Limb (tissue), 2 donors: ENCODE measurements around the gene PROB1.

Source experiments
- DNase-seq, 2 donors: peaks; one replicate each; pipeline ENCODE4 v3.0.0-alpha.2; 2016; ENCODE audit errors: extremely low spot score in 2 of 2

PROB1 gene, protein sequence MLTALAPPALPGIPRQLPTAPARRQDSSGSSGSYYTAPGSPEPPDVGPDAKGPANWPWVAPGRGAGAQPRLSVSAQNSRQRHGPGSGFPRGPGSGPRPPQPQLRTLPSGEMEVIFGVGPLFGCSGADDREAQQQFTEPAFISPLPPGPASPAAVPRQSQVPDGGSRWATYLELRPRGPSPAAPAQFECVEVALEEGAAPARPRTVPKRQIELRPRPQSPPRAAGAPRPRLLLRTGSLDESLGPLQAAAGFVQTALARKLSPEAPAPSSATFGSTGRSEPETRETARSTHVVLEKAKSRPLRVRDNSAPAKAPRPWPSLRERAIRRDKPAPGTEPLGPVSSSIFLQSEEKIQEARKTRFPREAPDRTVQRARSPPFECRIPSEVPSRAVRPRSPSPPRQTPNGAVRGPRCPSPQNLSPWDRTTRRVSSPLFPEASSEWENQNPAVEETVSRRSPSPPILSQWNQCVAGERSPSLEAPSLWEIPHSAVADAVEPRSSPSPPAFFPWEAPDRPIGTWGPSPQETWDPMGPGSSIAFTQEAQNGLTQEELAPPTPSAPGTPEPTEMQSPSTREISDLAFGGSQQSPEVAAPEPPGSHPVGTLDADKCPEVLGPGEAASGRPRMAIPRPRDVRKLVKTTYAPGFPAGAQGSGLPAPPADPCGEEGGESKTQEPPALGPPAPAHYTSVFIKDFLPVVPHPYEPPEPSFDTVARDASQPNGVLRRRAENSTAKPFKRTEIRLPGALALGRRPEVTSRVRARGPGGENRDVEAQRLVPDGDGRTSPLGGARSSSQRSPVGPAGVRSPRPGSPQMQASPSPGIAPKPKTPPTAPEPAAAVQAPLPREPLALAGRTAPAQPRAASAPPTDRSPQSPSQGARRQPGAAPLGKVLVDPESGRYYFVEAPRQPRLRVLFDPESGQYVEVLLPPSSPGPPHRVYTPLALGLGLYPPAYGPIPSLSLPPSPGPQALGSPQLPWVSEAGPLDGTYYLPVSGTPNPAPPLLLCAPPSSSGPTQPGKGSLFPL

DNA sequence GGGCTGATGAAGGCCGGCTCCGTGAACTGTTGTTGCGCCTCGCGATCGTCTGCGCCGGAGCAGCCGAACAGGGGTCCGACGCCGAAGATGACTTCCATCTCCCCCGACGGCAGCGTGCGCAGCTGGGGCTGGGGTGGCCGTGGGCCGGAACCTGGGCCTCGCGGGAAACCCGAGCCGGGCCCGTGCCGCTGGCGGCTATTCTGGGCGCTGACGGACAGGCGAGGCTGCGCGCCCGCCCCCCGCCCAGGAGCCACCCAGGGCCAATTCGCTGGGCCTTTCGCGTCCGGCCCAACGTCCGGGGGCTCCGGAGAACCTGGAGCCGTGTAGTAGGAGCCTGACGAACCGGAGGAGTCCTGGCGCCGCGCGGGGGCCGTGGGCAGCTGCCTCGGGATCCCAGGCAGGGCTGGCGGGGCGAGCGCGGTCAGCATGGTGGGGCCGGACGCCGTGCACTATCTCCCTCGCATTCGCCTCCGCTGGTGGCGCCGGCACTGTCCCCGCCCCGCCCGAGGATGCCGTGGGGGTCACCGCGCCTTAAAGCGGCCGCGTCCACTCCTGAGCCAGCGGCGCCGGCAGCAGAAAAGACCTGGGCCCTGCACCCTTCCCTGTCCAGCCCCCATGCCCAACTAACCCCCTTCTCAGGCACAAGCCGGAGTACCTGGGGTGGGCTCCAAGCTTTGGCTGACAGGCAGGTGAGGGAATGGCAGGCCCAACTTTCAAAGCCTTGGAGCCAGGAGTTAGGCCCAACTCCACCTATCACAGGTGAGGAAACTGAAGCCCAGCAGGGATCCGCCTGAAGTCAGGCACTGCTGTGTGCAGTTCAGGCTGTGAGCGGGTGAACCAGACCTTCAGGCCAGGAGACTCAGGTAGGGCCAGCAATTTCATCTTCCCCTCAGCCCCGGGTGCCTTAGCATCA, at the start of gene PROB1:
Gene PROB1, minus strand, starts transcription at position 451 of the 913 bp plus-strand sequence. Its CDS starts 23 bp downstream, at position 428.
- DNase-seq = peak in 1 of 2 donors; percentile 63

DNA sequence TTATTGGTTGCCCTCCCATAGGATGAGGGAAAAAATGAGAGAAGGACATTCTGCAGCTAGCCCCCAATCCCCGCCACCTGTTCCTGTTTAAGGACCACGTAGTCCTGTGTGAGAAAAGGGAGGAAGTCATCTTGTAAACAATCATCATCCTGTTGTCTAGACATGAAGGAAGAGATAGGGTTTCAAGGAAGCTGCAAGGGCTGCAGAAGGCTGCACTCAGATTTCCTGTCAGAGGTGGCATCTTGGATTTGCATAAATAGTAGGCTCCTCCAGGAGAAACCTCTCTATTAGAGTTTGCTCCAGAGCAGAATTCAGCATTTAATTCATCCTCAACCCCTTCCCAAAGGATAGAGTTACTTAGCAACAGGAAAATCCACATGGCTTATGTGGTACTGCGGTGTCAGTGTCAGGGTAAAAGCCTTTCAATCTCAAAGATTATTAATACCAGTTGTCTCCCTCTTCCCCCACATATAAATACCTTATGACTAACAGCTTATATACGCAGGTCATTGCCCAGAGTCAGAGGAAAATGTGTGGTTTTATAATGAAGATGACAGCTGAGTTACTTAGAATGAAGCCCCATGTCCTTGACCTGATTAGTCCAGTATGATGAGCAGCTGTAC, 49.0 kb upstream of the PROB1 start:
- no peak for DNase-seq

DNA sequence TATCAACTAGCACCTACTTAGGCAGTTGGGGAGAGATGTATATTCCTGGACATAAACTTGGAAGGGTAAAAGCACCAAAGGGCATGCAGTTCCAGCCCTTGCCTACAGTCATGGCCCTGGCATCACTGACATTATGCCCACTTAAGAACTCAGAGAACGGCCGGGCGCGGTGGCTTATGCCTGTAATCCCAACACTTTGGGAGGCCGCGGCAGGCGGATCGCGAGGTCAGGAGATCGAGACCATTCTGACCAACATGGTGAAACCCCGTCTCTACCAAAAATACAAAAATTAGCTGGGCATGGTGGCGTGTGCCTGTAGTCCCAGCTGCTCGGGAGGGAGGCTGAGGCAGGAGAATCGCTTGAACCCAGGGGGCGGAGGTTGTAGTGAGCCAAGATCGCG, 45.5 kb upstream of the PROB1 start:
- peak in 1 of 2 donors; percentile 6 for DNase-seq

DNA sequence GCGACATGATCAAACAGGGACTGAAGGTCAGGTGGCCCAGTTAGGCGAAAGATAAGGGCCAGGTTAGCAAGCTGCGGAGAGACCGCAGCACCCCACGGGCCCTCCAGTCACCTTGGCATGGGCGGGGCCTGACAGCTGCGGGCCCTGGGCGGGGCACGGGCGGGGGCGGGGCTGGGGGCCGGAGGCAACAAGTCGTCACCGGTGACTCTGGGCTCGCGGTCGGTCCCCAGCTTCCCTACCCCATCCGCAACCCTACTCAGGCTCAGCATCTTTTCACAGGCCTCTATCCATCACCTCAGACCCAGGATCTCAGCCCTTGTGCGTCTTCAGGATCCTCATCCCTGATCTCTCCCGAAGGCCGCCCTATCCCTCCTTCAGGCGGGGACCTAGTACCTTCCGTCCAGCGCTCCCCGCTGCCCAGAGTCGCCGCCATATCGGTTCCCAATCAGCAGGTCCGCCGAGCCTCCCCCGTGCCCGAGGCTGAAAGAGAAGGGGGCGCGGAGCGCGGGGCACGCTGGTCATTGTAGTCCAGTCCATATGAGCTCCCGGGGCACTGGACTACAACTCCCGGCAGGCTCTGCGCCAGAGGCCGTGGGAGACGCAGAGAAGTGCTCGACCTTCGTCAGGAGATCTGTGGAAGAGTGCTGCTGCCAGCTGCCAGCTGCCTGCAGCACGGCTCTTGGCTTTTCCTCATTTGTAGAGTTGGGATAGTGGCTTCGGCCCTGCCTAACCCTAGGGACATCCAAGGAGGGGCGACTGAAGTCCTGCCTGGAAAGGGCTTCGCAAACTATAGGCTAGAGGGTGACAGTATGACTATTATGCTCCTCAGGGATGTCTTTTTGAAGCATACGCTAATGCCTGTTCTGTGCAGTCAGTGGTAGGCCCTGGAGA, 44.4 kb upstream of the PROB1 start, which contains the start of gene DNAJC18:
Gene DNAJC18, minus strand, starts transcription at position 513 of the 891 bp plus-strand sequence. Its CDS starts 80 bp downstream, at position 433.
- DNase-seq = peak; percentile 92 to 98

DNA sequence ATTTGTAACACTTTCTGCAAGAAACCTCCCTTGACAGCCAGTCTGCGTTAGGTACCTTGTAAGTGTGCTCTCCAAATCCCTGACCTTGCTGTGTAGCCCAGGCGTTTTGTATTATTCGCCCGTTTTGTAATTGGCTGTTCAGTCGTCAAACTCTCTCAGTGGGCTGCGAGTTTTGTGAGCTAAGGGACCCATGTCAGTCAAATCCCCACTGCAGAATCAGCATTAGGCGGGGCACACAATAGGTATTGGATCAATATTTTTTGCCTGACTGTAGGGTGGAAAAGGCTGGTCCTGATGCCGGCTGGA, 43.8 kb upstream of the PROB1 start:
- DNase-seq = no peak

DNA sequence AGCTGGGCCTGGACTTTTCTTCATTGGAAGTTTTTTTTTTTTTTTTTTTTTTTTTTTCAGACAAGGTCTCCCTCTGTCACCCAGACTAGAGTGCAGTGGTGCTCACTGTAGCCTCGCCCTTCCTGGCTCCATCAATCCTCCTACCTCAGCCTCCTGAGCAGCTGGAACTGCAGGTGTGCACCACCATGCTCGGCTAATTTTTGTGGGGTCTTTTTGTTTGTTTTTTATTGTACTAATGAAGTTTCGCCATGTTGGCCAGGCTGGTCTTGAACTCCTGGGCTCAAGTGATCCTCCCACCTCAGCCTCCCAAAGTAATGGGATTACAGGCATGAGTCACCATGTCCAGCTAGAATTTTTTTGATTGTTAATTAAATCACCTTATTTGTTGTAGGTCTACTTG, 40.8 kb upstream of the PROB1 start:
- no peak for DNase-seq

DNA sequence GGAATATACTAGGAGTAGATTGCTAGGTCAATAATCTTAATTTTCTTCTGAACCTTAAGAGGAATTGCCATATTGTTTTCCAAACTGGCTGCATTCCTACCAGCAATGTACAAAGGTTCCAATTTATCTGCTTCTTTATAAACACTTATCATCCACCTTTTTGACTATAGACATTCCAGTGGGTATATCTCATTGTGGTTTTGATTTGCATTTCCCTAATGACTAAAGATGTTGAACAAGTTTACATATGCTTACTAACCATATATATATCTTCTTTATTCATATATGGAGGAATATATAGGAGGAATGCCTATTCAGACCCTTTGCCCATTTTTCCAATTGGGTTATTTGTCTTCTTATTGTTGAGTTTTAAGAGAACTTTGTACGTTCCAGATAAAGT, 36.8 kb upstream of the PROB1 start:
- DNase-seq = no peak

DNA sequence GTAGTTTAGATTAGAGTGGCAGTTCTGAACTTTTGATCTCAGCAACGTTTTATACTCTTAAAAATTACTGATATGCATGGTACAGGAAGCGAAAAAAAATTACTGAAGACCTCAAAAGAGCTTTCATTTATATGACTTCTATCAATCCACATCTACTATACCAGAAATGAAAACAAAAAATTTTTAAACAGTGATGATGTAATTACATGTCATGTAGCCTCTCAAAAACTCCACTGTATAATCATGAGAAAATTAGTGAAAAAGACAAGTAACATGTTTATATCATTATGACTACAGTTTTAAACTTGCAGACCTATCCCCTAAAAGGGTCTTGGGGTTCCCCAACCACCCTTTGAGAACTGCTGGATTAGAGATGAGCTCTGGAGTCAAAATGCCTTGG, 35.1 kb upstream of the PROB1 start:
- DNase-seq = no peak

DNA sequence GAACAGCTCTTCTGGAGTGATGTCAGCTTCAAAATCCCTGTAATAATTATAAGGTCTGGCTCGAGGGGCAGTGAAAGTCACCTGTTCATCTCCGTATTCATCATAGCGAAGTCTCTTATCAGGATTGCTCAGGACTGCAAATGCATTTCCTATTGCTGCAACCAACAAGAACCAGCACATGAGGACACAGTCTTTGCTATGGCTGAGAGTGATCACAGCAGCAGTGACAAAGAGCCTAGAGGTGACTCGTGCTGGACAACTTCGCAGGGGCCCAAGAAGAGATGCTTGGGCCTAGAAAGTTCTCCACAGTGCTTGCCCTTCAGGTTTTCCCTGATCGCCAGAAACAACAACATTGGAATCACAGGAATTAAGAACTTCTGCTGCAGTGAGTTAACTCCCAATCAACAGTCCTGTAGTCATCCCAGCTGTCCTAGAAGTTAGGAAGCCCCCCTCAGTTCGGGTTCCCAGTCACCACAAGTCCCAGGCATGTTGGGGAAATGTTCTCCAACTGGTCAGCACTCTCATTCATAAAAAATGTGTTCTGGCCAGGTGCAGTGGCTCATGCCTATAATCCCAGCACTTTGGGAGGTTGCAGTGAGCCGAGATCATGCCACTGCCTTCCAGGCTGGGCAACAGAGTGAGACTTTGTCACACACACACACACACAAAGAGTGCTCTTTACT, 31.4 kb upstream of the PROB1 start:
- DNase-seq = no peak

DNA sequence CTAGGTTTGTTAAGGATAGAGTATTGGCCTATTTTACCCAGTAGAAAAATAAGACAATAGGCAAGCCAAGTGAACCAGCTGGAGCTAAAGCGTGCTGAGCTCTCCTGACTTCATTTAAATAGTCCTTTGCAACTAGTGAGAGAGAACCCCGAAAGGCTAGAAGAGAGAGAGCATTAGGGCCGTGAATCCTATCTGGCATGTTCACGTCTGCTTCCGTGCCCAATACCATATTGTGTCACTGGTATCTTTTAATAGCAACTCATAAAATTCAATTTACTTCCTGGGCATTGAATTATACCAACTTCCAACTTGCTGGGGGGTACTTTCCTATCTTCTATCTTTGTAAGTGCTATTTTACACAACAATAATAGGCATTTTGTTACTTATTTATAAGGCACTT, 30.6 kb upstream of the PROB1 start:
- DNase-seq = no peak

DNA sequence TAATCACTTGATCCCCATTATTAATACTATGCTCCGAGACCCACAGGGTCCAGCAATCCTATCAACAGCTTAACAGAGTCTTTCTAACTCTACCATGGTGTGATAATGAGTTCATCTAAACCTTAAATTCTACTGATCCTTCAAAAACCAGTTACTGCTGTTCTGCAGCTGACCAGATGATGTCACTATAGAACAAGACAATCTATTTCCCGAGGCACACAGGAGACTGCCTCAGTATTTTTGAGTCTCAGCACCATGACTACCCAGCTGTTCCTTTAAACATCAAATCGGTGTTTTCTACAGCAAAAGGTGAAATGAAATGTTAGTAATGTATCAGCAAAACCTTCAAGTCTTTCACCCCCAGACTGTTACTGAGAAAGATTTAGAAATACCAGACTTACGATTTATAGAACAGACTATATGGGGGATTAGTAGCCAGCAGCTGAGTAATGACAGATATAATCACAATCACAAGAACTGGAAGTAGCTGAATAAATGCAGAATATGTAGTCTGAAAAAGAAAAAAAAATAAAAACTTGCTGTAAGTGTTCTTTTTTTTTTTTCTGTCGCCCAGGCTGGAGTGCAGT, 27.5 kb upstream of the PROB1 start:
- DNase-seq = peak; percentile 55 to 82

DNA sequence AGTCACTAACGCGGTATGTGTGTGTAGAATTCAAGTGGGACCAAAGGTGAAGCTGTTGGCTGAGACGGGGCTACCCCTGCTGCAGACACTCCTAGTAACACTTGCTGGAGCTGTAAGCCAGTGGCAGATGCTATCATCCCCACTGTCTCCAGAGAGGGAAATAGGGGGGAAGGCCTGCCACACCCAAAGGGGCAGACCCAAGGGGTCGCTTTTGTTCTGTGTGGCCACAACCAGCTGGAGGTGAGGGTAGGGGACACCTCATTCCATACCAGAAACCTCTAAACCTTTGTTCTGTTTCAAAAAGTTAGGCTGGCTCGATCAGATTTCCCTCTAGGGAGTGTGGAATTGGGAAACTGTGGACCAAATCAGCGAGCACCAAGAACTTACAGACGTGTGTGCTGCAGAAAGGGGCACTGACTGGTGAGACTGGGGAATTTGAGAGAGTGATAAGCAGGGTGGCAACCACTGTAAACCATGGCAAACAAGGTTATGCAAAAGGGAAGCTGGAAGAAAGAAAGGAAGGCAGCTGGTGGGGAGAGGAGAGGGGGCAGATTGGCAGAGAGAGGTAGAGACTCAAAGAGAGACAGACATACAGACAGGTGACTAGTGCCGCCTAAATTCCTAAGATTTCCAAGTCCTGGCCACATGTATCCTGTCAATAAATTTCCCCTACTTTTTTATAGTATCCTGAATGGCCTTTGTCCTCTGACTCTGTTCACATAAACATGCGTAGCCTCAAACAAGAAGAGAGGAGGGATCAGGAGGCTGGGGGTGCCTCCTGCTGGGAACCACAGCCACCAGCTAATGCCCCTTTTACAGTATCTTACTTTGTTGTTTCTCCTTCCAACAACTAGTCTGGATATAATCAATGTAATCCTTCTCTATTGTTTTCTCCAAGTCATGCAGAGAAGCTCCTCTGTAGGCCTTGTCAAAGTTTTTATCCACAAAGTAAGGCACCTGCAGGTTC, 24.6 kb upstream of the PROB1 start:
- no peak for DNase-seq

DNA sequence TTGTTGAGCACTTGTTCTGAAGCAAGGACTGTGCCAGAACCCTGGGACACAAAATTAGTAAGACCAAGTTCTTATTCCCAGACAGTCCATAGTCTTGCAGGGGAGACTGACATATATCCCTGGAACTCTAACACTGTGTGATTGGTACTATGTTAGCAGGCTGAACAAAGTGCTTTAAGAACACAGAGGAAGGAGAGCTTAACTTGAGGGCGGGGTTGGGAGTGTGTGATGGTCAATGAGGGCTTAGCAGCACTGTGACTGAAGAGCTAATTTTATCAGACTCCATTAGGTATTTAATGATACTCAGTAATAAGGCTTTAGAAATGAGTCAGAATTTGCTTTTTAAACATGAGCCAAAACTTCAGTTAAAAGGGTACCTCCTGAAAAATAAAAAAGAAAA, 23.9 kb upstream of the PROB1 start:
- no peak for DNase-seq

DNA sequence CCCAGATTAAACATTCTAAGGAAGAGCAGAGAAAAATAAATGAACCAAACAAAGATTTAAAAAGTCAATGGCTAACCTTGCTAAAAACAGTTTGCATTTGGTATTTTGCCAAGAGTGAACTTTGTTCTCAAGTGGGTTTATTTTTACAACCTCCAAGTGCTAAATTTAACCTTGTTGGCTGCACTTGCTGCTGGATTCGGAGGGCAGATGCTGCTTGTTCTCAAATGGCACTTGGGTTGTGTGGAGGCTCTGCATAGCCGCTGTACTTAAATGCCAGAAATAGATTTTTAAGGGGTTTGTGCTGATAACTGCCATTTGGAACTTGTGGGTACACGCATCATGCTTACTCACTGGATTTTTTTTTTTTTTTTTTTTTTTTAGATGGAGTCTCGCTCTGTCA, 22.3 kb upstream of the PROB1 start:
- DNase-seq = no peak

DNA sequence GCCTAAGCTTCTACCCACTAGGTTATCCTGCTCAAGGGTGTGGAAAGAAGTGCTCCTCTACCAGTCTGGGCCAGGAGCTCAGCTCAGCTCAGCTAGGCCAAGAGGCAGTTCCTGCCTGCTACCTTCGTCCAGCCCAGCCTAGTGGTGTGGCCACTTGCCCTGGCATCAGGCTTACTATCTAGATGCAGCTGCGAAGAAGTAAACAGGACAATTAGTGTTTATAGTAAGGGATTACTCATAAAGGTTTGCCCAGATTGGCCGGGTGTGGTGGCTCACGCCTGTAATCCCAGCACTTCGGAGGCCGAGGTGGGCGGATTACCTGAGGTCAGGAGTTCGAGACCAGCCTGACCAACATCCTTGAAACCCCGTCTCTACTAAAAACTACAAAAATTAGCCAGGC, 21.7 kb upstream of the PROB1 start:
- no peak for DNase-seq

DNA sequence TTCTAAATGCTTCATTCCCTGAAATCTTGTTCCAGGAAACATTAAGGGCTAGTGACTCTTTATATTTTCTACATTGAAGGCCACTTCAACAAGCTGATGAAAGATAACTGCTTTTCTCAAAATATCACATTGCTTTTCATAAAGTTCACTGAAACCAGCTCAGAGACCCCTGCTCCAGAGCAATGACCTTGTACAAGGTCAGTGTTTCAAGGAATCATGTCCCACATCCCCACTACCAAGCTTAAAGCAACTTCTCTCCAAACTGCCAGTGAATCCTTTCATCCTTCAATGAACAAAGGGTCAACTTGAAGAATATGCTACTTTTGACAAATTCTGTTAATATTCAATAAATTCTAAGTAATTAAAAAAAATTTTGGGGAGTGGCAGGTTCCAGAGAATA, 21.0 kb upstream of the PROB1 start:
- DNase-seq = no peak

DNA sequence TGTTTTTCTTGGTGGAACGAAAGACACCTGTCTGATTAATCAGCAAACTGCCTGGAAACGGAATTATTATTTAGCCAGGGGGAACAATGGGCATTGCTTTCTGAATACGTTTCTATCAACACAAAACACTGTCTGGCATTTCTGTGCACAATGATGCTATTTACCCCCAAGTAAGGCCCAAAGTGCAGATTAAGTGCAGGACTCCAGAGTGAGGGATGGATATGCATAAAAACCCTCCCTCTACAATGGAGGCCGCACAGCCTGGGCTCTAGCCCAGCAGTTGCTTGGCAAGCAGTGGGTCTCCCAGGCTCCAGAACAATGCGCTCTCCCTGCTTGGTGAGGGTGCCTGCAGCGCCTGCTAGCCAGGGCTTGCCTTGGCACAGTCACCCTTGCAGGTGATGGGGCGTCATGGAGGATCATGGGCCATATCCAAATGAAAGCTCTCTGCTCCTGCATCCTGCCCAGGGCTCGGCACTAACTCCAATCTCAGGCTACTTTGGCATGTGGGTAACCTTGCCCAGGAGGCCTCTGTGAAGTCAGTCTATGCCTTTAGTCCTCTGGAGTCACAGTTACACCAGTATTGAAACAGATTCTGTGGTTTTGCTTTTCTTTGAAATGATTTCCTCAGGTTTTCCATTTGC, 20.4 kb upstream of the PROB1 start:
- no peak for DNase-seq
